ENCODE results near the gene CAPZB.

The CAPZB gene

GRCh38 chr1:19414515-19415121, 70.7 kb downstream of the CAPZB start:
- no peak overlapping the region for H3K4me2 ChIP-seq (ENCODE audit: insufficient read depth, low read length)
- no peak for TF ChIP-seq EZH2 (IDR thresholded peaks at IDR 0.05; ENCODE audit: borderline replicate concordance, low read depth, low read length, severe bottlenecking)
- TF ChIP-seq, protein P1, sequence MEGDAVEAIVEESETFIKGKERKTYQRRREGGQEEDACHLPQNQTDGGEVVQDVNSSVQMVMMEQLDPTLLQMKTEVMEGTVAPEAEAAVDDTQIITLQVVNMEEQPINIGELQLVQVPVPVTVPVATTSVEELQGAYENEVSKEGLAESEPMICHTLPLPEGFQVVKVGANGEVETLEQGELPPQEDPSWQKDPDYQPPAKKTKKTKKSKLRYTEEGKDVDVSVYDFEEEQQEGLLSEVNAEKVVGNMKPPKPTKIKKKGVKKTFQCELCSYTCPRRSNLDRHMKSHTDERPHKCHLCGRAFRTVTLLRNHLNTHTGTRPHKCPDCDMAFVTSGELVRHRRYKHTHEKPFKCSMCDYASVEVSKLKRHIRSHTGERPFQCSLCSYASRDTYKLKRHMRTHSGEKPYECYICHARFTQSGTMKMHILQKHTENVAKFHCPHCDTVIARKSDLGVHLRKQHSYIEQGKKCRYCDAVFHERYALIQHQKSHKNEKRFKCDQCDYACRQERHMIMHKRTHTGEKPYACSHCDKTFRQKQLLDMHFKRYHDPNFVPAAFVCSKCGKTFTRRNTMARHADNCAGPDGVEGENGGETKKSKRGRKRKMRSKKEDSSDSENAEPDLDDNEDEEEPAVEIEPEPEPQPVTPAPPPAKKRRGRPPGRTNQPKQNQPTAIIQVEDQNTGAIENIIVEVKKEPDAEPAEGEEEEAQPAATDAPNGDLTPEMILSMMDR (IDR thresholded peaks at IDR 0.05; ENCODE audit: borderline replicate concordance, extremely low read depth, low read length, poor library complexity, severe bottlenecking) = no peak
- no peak overlapping the region for H2AFZ ChIP-seq (ENCODE audit: low read depth, low read length)
- peaks cover 85% of the 10 kb centered on the region for H3K79me2 ChIP-seq (ENCODE audit: insufficient read depth, low read length)
- DNase-seq (no peak), ATAC-seq (ENCODE audit: insufficient read depth, low read depth) (no peak)
- no peaks in the 10 kb centered on the region for H3K9me3 ChIP-seq (ENCODE audit: insufficient read depth, low read length, severe bottlenecking)
- H3K9ac ChIP-seq (ENCODE audit: low read depth, low read length) = no peak overlapping the region
- H3K4me1 ChIP-seq (ENCODE audit: insufficient read depth, low read length) = no peaks in the 10 kb centered on the region
- peaks cover 76% of the 10 kb centered on the region for H4K20me1 ChIP-seq (ENCODE audit: insufficient read depth, low read length)
- H3K36me3 ChIP-seq (ENCODE audit: insufficient read depth, low read length) = peaks cover 54% of the 10 kb centered on the region
- no peak overlapping the region for H3K27ac ChIP-seq (ENCODE audit: low read length)
- H3K27me3 ChIP-seq (ENCODE audit: insufficient read depth, low read length, poor library complexity) = no peaks in the 10 kb centered on the region
- no peak overlapping the region for H3K4me3 ChIP-seq (ENCODE audit: low read depth in 1 of 2, low read length in 2 of 2)

GRCh38 chr1:19413999-19414398, 71.3 kb downstream of the CAPZB start:
- ATAC-seq (ENCODE audit: insufficient read depth, low read depth) = no peak

GRCh38 chr1:19412654-19413053, 72.7 kb downstream of the CAPZB start:
- Histone ChIP-seq H3K9me3 (ENCODE audit: insufficient read depth, low read length, severe bottlenecking) (no peaks in the 10 kb centered on the region), H3K36me3 (ENCODE audit: insufficient read depth, low read length) (peaks cover 34% of the 10 kb centered on the region), H3K27ac (ENCODE audit: low read length) (no peak overlapping the region), H3K4me2 (ENCODE audit: insufficient read depth, low read length) (no peak overlapping the region), H3K27me3 (ENCODE audit: insufficient read depth, low read length, poor library complexity) (no peaks in the 10 kb centered on the region), H3K9ac (ENCODE audit: low read depth, low read length) (no peak overlapping the region), H2AFZ (ENCODE audit: low read depth, low read length) (no peak overlapping the region), H3K79me2 (ENCODE audit: insufficient read depth, low read length) (peaks cover 91% of the 10 kb centered on the region), H4K20me1 (ENCODE audit: insufficient read depth, low read length) (peaks cover 81% of the 10 kb centered on the region), H3K4me1 (ENCODE audit: insufficient read depth, low read length) (no peaks in the 10 kb centered on the region), H3K4me3 (ENCODE audit: low read depth in 1 of 2, low read length in 2 of 2) (no peak overlapping the region)
- TF ChIP-seq, protein P1 (IDR thresholded peaks at IDR 0.05; ENCODE audit: borderline replicate concordance, extremely low read depth, low read length, poor library complexity, severe bottlenecking) = no peak
- TF ChIP-seq EZH2 (IDR thresholded peaks at IDR 0.05; ENCODE audit: borderline replicate concordance, low read depth, low read length, severe bottlenecking) = no peak
- no peak for DNase-seq
- no peak for ATAC-seq (ENCODE audit: insufficient read depth, low read depth)

More at GRCh38 chr1:19413999-19414398, 71.3 kb downstream of the CAPZB start:
- no peak overlapping the region for H3K9ac ChIP-seq (ENCODE audit: low read depth, low read length)
- H4K20me1 ChIP-seq (ENCODE audit: insufficient read depth, low read length) = peaks cover 75% of the 10 kb centered on the region
- no peak overlapping the region for H2AFZ ChIP-seq (ENCODE audit: low read depth, low read length)
- H3K27me3 ChIP-seq (ENCODE audit: insufficient read depth, low read length, poor library complexity) = no peaks in the 10 kb centered on the region
- DNase-seq = no peak
- TF ChIP-seq EZH2 (IDR thresholded peaks at IDR 0.05; ENCODE audit: borderline replicate concordance, low read depth, low read length, severe bottlenecking) = no peak
- TF ChIP-seq, protein P1 (IDR thresholded peaks at IDR 0.05; ENCODE audit: borderline replicate concordance, extremely low read depth, low read length, poor library complexity, severe bottlenecking) = no peak
- H3K9me3 ChIP-seq (ENCODE audit: insufficient read depth, low read length, severe bottlenecking) = no peaks in the 10 kb centered on the region
- no peak overlapping the region for H3K27ac ChIP-seq (ENCODE audit: low read length)
- H3K4me3 ChIP-seq (ENCODE audit: low read depth in 1 of 2, low read length in 2 of 2) = no peak overlapping the region
- H3K4me2 ChIP-seq (ENCODE audit: insufficient read depth, low read length) = no peak overlapping the region
- H3K36me3 ChIP-seq (ENCODE audit: insufficient read depth, low read length) = peaks cover 48% of the 10 kb centered on the region
- H3K79me2 ChIP-seq (ENCODE audit: insufficient read depth, low read length) = peaks cover 90% of the 10 kb centered on the region
- H3K4me1 ChIP-seq (ENCODE audit: insufficient read depth, low read length) = no peaks in the 10 kb centered on the region

All from DND-41 (cell line).